AG10803 (cell line): ENCODE measurements around the gene ABTB2.

Experiments used
- DNase-seq: peaks from one replicate; pipeline ENCODE4 v3.0.0; 2010; ENCODE audit warnings: low read depth
- H3K4me3 ChIP-seq: 2 replicates; pipeline ENCODE4 v1.5.1; 2011; ENCODE audit warnings: mild to moderate bottlenecking, low read length, control low read depth
- CTCF ChIP-seq: conservative IDR thresholded peaks from 2 replicates; pipeline ENCODE4 v1.5.1; 2011; ENCODE audit warnings: mild to moderate bottlenecking, low read length, control low read depth, inconsistent platforms

Gene ABTB2

GRCh38 chr11:34165786-34166555 is 191.8 kb downstream of the ABTB2 start:
- TF ChIP-seq CTCF, result no peak
- no peak for DNase-seq
- no peak overlapping the region for H3K4me3 ChIP-seq

DNA sequence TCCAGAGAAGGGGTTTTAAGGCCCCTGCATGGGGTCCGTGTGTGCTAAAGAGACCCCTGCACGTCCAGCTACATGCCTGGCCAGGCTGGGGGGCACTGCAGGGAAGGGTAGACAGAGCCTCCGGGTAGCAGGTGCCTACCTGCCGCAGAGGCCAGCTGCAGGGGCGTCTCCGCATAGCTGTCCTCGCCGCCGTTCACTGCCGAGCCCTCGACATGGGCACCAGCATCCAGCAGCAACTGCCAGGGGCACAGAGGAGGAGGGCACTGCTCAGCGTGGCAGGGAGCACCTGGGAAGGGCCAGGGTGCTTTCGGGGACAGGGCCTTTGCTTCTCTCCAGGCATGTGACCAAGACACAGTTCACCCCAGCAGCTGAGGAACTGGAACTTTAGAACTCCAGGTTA is 192.7 kb downstream of the ABTB2 start:
- no peak for DNase-seq
- no peak for TF ChIP-seq CTCF

GRCh38 chr11:34162856-34163255 is 195.0 kb downstream of the ABTB2 start:
- no peak overlapping the region for H3K4me3 ChIP-seq
- DNase-seq, result no peak
- no peak for TF ChIP-seq CTCF

More for the DNA sequence above, 192.7 kb downstream of the ABTB2 start:
- H3K4me3 ChIP-seq, result no peak overlapping the region

DNA sequence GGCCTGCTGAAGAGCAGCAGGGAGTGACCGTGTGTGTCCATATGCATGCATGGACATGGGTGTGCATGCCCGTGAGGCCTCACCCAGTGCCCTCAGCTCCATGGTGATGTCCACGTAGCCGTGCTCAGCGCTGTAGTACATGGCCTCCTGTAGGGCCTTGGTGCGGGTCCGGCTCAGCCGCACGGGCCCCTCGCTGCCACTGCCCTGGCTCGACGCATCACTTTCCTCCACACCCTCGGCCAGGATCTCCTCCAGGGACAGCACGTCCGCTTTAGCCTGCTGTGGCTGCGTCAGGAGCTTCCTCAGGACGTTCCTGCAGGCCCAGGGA is 195.4 kb downstream of the ABTB2 start:
- H3K4me3 ChIP-seq, result no peak overlapping the region
- TF ChIP-seq CTCF, result no peak
- DNase-seq, result no peak

DNA sequence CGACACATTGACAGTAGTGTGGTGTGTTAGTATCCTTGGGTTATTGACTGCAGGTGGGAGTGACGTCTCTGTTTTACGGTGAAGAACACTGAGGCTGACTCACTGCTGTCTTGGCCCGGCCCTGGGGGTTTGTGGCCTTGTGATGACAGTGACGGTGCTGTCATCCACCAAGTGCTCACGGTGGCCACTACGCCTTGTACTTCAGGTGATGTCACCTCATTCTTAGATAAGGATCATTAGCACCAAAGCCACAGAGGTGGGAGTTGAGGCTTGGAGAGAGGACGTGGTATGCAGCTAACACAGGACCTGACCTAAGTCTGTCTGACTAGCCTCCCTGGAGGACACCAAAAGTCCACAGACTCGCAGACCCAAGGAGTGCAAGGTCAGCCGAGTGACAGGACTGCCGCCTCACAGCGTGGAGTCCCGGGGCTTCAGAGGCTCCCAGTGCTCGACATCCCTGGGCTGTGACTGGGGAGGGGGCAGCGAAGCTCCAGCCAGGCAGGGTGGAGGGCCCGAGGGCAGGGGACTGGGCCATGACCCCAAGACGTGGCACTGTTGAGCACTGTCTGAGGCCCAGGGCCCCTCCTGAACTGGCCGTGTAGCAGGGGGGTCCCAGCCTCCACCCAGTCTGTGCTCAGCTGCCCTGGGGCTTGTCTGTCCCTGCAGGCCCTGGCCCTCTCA is 195.9 kb downstream of the ABTB2 start:
- no peak for DNase-seq
- no peak overlapping the region for H3K4me3 ChIP-seq
- no peak for TF ChIP-seq CTCF

- H3K4me3 ChIP-seq, result no peak overlapping the region
- DNase-seq, result no peak
- no peak for TF ChIP-seq CTCF
Measured at GRCh38 chr11:34161361-34161760, 196.4 kb downstream of the ABTB2 start.

DNA sequence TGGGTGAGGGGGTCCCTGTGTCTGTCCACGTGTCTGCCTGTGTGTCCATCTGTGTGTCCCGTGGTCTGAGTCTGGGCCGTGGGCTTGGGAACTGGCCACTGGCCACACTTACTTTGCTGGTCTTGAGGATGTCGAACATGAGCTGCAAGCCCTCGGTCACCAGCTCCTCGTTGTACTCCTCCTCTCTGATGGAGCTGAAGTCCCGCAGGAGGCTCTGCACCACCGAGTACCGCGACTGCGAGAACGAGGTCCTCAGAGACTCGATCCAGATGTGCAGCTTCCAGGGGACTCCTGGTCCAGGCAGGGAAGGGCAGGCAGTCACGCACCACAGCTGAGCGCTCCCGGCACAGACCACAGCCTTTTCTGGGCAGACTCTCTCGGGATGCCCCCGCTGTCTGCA is 197.0 kb downstream of the ABTB2 start:
- TF ChIP-seq CTCF, result no peak
- no peak for DNase-seq
- no peak overlapping the region for H3K4me3 ChIP-seq
